Measurements from ENCODE around the gene SLC17A3.

SLC17A3 gene

DNA sequence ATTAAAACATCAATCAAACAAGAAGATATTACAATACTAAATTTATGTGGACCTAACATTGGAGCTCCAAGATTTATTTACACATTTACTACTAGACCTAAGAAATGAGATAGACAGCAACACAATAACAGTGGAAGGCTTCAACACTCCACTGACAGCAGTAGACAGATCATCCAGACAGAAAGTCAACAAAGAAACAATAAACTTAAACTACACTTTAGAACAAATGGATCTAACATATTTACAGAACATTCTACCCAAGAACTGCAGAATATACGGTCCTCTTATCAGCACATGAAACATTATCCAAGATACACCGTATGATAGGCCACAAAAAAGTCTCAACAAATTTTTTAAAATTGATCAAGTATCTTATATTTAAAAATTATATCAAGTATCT, 69.2 kb downstream of the SLC17A3 start:
- TF ChIP-seq, protein P1, sequence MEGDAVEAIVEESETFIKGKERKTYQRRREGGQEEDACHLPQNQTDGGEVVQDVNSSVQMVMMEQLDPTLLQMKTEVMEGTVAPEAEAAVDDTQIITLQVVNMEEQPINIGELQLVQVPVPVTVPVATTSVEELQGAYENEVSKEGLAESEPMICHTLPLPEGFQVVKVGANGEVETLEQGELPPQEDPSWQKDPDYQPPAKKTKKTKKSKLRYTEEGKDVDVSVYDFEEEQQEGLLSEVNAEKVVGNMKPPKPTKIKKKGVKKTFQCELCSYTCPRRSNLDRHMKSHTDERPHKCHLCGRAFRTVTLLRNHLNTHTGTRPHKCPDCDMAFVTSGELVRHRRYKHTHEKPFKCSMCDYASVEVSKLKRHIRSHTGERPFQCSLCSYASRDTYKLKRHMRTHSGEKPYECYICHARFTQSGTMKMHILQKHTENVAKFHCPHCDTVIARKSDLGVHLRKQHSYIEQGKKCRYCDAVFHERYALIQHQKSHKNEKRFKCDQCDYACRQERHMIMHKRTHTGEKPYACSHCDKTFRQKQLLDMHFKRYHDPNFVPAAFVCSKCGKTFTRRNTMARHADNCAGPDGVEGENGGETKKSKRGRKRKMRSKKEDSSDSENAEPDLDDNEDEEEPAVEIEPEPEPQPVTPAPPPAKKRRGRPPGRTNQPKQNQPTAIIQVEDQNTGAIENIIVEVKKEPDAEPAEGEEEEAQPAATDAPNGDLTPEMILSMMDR (IDR thresholded peaks at IDR 0.05; ENCODE audit: low read depth, low read length): no peak
- Histone ChIP-seq H3K27ac (no peak overlapping the region), H3K9me3 (ENCODE audit: severe bottlenecking) (no peaks in the 10 kb centered on the region), H3K4me3 (ENCODE audit: low read depth, low read length) (no peak overlapping the region), H3K27me3 (ENCODE audit: insufficient read depth, low read depth, severe bottlenecking) (no peaks in the 10 kb centered on the region), H3K36me3 (no peaks in the 10 kb centered on the region)
- no peak for DNase-seq

DNA sequence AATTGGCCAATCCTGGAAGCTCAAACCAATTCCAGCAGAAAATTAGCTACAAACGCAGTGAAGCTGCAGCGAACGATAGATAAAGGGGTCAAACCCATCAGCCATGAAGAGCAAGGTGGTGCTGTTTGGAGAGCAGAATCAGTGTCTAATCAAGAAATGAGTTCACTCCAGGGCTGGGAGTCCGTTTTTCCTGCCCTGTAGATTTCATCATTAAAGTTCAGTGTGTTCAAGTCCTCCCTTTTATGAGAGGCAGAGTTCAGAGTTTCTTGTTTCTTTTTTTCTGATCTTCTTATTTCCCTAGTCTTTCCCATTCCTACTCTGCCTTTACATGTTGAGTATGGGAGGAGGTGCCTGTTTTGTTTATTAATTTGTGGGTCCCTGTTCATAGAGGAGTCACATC, 72.6 kb downstream of the SLC17A3 start:
- DNase-seq: no peak
- Histone ChIP-seq H3K27ac (no peak overlapping the region), H3K9me3 (ENCODE audit: severe bottlenecking) (no peaks in the 10 kb centered on the region), H3K36me3 (no peaks in the 10 kb centered on the region), H3K4me3 (ENCODE audit: low read depth, low read length) (no peak overlapping the region), H3K27me3 (ENCODE audit: insufficient read depth, low read depth, severe bottlenecking) (no peaks in the 10 kb centered on the region)
- TF ChIP-seq, protein P1 (IDR thresholded peaks at IDR 0.05; ENCODE audit: low read depth, low read length): no peak

Measured in WERI-Rb-1 (cell line).